GM18498 (cell line): Measurements from ENCODE around the gene SCYGR2.
"Not testable (repeated sequence)": the region's sequence is repeated elsewhere in the genome, so short reads cannot be mapped to it uniquely, and the experiment has no call there.

ENCODE experiments used
- ATAC-seq: cut with Tn5 transposase; IDR thresholded peaks from one replicate; pipeline ENCODE4 v1.9.1; 2021; ENCODE audit warnings: mild to moderate bottlenecking, moderate library complexity; ENCODE audit not compliant: unreplicated experiment

The SCYGR2 gene

DNA sequence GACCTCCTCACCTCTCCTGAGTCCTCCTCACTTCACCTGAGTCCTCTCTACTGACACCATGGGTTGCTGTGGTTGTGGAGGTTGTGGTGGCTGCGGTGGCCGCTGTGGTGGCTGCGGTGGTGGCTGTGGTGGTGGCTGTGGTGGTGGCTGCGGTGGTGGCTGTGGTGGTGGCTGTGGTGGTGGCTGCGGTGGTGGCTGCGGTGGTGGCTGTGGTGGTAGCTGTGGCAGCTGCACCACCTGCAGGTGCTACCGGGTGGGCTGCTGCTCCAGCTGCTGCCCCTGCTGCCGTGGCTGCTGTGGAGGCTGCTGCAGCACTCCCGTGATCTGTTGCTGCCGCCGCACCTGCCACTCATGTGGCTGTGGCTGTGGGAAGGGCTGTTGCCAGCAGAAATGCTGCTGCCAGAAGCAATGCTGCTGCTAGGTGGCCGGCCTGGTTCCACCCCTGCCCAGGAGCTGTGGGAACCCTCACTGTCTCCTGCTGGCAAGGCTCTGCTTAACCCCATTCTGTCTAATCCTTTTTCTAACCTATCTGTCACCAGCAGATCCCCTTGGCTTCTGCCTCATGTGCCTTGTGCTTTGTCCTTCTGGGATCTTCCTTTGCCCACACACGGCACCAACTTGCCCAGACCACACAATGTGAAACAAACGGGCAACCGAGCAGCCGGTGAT lies at the start of gene SCYGR2:
TSS of gene SCYGR2 (plus strand) at position 59 of the 669 bp plus-strand sequence. CDS start at position 59, 0 bp downstream.
- ATAC-seq: not testable (repeated sequence)

DNA sequence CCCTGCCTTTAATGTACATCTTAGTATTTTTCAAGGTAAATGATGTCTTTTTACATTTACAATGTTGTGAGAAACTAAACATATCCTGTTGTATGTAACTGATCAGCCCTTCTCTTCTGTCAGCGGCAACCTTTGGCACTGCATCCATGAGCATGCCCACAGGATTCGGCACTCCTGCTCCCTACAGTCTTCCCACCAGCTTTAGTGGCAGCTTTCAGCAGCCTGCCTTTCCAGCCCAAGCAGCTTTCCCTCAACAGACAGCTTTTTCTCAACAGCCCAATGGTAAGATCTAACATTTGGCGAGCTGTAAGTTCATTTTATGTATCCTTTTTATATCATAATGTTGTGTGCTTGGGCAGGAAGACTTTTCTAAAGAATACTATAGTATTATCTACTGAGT lies 46.9 kb upstream of the SCYGR2 start:
- ATAC-seq: no peak

- no peak for ATAC-seq
These were observed 36.1 kb upstream of the SCYGR2 start for GRCh38 chr2:227562581-227562980.

GRCh38 chr2:227565080-227565479 lies 33.6 kb upstream of the SCYGR2 start:
- ATAC-seq: no peak

GRCh38 chr2:227566012-227566411 lies 32.7 kb upstream of the SCYGR2 start:
- no peak for ATAC-seq

DNA sequence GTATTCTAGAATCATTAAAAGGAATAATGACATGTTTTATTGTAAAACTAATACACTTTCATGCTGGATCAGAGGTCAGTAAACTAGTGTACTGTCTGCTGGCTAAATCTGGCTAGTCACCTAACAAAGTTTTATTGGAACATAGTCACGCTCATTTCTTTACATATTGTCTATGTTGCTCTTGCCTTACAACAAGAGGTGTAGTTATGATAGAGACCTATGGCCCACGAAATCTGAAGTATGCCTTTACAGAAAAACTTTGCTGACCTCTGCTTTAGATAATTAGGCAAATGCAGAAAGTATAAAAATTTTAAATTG lies 29.9 kb upstream of the SCYGR2 start:
- no peak for ATAC-seq

DNA sequence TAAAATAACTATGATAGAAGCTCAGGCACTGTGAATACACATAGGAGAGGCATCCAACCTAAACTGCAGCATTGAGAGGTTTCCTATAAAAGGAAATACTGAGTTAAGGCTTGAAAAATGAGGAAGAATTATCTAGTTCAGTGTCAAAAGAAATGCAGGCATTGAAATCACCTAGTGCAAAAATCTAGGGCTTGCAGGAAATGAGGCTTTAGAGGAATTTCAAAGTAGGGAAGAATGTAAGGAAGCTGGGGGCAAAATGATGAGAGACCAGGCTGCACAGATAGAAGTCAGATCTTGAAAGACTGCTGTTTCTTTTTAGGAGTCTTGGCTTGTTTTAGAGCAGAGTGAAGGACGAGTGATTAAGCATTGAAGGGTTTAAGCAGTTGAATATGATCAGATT lies 28.1 kb upstream of the SCYGR2 start:
- ATAC-seq: no peak

DNA sequence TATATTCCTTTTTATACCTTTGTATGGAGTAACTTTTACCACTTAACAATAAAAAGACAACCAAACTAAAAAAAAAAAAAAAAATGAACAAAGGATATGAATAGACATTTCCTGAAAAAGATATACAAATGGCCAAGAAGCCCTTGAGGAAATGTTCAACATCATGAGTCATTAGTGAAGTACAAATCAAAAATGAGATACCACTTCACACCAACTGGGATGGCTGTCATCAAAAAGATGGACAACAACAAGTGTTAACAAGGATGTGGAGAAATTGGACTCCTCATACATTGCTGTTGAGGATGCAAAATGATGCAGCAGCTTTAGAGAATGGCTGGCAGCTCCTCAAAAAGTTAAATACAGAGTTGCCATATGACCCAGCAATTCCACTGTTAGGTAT lies 22.6 kb upstream of the SCYGR2 start:
- no peak for ATAC-seq

- no peak for ATAC-seq
These were observed 21.9 kb upstream of the SCYGR2 start for GRCh38 chr2:227576812-227577211.

DNA sequence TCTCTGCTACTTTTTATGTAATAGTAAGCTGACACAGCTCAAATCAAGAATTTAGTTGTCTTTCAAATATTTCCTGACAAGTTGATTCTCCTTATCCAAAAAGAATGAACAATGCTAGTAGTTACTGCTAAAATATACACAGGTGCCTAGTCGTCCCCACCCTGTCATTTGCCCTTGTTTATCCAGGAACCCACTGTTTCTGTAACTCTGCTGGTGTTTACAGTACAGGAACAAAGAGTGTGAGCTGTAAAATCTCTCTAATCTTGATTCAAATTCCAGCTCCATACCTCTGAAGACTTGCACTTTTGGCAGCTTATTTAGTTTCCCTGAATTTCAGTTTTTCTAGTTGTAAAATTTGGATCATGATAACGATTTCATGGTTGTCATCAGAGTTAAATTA lies 21.1 kb upstream of the SCYGR2 start:
- no peak for ATAC-seq

- ATAC-seq: no peak
These were observed 20.1 kb upstream of the SCYGR2 start for GRCh38 chr2:227578642-227579041.

DNA sequence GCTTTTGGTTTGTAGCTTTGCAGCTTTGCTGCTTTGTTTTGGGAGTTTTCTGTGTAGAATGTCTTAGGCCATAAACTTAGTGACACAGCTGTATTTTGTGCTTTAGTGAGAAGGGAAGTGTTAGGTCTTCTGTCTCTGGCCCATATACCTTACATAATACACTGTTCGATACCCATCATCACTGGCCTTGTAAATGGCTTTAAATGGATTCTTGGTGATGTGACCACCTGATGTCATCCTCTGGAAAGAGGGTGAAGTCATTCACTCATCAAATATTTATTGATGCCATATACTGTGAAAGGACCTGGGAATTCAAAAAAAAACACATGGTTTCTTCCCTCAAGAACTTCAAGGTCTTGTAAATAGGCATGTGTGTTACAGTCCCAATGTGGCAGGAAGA lies 18.9 kb upstream of the SCYGR2 start:
- no peak for ATAC-seq

DNA sequence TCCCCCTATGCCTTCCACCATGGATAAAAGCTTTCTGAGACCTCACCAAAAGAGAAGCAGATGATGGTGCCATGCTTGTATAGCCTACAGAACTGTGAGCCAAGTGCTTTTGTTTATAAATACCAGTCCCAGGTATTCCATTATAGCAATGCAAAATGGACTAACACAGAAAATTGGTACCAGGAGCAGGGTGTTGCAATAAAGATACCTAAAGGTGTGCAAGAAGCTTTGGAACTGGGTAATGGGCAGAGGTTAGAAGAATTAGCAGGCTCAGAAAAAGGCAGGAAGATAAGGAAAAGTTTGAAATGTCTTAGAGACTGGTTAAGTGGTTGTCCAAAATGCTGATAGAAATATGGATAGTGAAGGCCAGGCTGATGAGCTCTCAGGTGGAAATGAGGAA lies 16.3 kb upstream of the SCYGR2 start:
- no peak for ATAC-seq

DNA sequence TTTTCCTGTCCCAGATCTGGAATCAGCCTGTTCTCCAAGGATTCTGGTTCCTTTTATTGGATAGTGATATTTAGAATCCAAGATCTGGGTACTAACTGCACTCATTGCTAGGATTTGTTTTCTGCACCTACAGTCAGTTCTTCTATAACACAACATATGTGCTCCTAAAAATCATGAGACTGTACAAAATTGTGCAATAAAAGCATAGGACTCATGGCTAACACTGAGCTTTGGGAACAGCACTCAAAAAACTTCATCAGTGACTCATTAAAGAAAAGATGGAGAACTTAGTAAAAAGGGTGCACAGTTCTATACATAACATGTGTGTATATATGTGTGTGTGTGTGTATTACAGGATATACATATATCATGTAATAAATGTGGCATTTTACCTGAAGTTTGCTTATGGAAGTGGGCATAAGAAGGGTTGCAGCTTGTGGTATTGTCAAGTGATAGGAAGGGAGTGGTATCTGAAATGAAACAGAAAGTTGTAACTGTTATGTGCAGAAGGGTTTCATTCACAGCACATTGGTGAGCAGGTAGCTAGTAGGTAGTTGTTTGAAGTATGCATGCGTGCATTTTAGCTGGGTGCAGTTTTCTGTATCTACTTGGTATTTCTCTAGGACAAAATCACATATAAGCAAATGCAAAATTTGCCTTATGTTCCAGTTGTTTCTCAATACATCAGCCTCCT lies 5.9 kb upstream of the SCYGR2 start:
- peak; percentile 94 for ATAC-seq

DNA sequence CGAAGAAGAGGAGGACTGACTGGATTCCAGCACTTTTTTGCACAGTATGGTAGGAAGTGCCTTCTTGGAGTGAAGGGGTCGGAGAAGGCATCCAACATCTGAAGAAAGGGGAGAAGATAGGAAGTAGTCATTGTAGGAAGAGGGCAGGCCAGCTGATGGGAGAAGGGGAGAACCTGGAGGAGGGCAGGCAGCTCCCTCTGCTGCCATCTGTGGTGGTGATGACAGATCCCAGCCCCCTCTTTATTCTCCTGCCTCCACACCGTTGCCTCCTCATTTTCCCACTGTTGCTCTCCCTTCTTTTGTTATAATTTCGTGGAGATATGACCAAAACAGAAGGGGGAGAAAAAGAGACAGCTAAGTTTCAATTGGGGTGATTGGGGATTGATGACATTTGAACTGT lies 2.9 kb upstream of the SCYGR2 start:
- no peak for ATAC-seq

DNA sequence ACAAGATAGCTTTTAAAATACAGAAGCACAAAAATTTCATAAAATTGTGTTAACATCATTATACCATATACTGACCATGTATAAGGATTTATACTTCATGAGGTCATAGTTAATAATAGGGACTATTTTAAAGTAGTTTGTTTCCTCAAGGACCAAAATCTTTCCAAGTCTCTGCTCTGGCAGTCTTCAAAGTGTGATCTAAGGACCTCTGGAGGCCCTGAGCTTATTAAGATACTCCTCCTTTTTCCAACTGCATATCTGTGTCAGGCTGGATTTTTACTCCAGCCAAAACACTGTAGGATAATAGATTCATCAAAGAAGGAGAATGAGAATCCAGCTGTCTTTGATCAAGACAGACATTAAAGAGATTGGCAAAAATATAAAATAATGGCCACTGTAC lies 1.7 kb upstream of the SCYGR2 start:
- ATAC-seq: no peak

DNA sequence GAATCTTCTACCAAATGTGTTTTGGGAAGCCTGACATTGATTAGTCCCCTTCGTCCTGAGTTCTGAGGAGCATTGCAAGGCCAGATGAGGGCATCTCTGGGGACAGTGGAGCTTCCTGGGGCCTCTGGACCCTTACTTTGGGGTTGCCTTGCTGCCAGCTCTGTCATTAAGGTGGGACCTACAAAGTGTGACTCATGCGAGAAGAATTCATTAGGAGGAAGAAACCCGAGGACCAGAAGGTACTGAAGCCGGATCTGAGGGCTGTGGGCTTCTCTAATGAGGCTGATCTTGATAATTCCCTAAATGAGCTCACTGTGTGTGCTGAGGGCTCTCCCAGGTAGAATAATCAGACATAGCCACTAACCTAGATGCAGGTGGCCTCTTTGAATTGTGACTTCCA lies 695 bp upstream of the SCYGR2 start:
- no peak for ATAC-seq

- no peak for ATAC-seq
These were observed 3.7 kb downstream of the SCYGR2 start for GRCh38 chr2:227602358-227602757.

DNA sequence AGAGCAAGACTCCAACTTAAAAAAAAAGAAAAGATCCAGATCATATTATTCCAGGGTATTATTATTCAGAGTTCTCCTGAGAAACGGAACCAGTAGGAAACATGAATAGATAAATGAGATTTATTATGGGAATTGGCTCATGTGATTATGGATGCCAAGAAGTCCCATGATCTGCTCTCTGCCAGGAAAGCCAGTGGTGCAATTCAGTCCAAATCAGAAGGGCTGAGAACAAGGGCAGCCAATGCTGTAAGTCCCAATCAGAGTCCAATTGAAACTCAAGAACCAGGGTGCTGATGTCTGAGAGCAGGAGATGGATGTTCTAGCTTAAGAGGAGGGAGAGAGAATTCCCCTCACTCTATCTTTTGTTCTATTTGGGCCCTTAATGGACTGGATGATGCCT lies 7.8 kb downstream of the SCYGR2 start:
- no peak for ATAC-seq

GRCh38 chr2:227607941-227608340 lies 9.2 kb downstream of the SCYGR2 start:
- ATAC-seq: no peak

DNA sequence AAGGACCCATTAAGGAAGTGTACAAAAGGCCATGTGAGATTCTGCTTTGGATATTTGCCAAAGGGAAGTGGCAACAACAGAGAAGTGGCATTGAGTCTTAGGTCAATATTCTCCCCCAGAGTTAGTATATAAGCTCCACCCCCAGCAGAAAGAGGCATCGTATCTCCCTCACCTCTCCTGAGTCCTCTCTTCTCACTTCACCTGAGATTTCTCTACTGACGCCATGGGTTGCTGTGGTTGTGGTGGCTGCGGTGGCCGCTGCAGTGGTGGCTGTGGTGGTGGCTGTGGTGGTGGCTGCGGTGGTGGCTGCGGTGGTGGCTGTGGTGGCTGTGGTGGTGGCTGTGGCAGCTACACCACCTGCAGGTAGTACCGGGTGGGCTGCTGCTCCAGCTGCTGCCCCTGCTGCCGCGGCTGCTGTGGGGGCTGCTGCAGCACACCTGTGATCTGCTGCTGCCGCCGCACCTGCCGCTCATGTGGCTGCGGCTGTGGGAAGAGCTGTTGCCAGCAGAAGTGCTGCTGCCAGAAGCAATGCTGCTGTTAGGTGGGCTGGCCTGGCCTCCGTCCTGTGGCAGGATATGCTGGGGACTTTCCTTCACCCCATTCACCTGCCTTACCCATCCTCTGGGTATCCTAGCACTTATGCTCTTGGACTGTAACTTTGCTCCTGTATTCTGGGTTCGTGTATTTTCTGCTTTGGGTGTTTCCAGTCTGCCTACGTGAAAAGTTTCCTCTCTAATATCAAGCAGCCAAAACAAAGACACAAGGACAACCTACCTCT lies 10.1 kb downstream of the SCYGR2 start:
- ATAC-seq: peak; percentile 77

DNA sequence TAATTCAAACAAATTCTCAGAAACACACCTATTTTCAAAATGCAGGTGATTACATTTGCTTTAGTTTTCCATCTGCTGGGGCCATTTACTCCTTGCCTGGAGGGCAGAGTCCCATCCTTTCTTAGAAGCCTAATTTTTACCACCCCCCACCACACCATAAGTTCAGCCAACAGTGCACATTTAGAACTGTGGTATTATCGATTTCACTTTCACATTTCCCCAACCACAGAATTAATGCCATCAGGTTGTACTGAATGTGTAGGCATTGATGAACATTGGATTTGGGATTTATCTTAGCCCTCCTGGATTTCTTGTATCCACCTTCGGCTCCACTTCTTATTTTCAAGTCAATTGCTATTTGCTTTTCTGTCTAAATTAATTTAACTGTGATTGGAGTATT lies 11.4 kb downstream of the SCYGR2 start:
- peak; percentile 45 for ATAC-seq
